A549 (cell line): ENCODE measurements around the gene NINL. TPM values are rescaled to one million over a fixed set of nuclear protein-coding genes. Genes with fewer than 3 reads are reported as not detected.

Experiments
- ATAC-seq, 2 experiments: fragments of 200-7000 bp in 1 of 2; fragments of >200 bp in 1 of 2; cut with Nextera tagmentation in 1 of 2; cut with Tn5 transposase in 1 of 2; 3 replicates each; pipeline versions ENCODE4 v1.8.0 to v1.9.1; 2018 to 2020; ENCODE audit warnings: mild to moderate bottlenecking in 1 of 2, moderate library complexity in 1 of 2
- CTCF ChIA-PET: fragments of 300-600 bp; sonication (Branson Sonifier 250); formaldehyde crosslinking; extraction: SDS; loops from one replicate; lab custom pipeline; 2021; ENCODE audit warnings: antibody characterized with exemption, inconsistent platforms; lab: Yijun Ruan, JAX
- POLR2A ChIA-PET: fragments of 350-600 bp; formaldehyde crosslinking; extraction: SDS; loops from one replicate; lab custom pipeline; 2021; ENCODE audit warnings: antibody characterized with exemption, inconsistent platforms; lab: Yijun Ruan, JAX
- DNase-seq, 2 experiments: peaks; one replicate each; pipeline versions ENCODE4 v3.0.0 to v3.0.0-alpha.2; 2011 to 2016; ENCODE audit warnings: low read depth in 1 of 2, low spot score in 1 of 2
- FAIRE-seq: peaks from 2 replicates; lab custom pipeline; 2011; peaks lifted over from hg19 to GRCh38; lab: Jason Lieb, UNC
- H3K27ac ChIP-seq, 2 experiments: fragments of >200 bp; sonication (Bioruptor Twin); formaldehyde crosslinking; 3 replicates each; pipeline ENCODE4 v1.5.1; 2016 to 2017
- H3K4me1 ChIP-seq: fragments of >200 bp; sonication (Bioruptor Twin); formaldehyde crosslinking; 3 replicates; pipeline ENCODE4 v1.6.1; 2016
- H3K4me2 ChIP-seq: fragments of >200 bp; sonication (Bioruptor Twin); formaldehyde crosslinking; 3 replicates; pipeline ENCODE4 v1.6.1; 2016
- H3K4me3 ChIP-seq: fragments of >200 bp; sonication (Bioruptor Twin); formaldehyde crosslinking; 3 replicates; pipeline ENCODE4 v1.5.1; 2016
- H3K9me3 ChIP-seq: fragments of >200 bp; sonication (Bioruptor Twin); formaldehyde crosslinking; 3 replicates; pipeline ENCODE4 v1.6.1; 2016
- BHLHE40 ChIP-seq: IDR thresholded peaks from 2 replicates; pipeline ENCODE4 v1.6.1; 2012; ENCODE audit warnings: low read depth, low read length, inconsistent platforms
- CBX2 ChIP-seq: fragments of 200-600 bp; sonication (generic); IDR thresholded peaks from 2 replicates; pipeline ENCODE4 v1.6.1; 2016; ENCODE audit warnings: low read depth, mild to moderate bottlenecking, borderline replicate concordance
- CBX8 ChIP-seq: fragments of 200-600 bp; sonication (generic); IDR thresholded peaks from 2 replicates; pipeline ENCODE4 v1.6.1; 2016
- CEBPB ChIP-seq, 2 experiments: fragments of >200 bp in 1 of 2; sonication (Bioruptor Twin) in 1 of 2; formaldehyde crosslinking in 1 of 2; IDR thresholded peaks; 2 replicates each; pipeline ENCODE4 v1.6.1; 2012 to 2016
- CHD2 ChIP-seq: fragments of 150-350 bp; IDR thresholded peaks from 2 replicates; pipeline ENCODE4 v1.6.1; 2014; ENCODE audit warnings: low read length; ENCODE audit not compliant: partially characterized antibody
- CTCF ChIP-seq: fragments of >200 bp; sonication (Bioruptor Twin); formaldehyde crosslinking; IDR thresholded peaks from 3 replicates; pipeline ENCODE4 v1.5.1; 2016
- E2F6 ChIP-seq: IDR thresholded peaks from 2 replicates; pipeline ENCODE4 v1.6.1; 2012; ENCODE audit warnings: low read depth, borderline replicate concordance
- EHMT2 ChIP-seq: fragments of 200-600 bp; sonication (generic); IDR thresholded peaks from 2 replicates; pipeline ENCODE4 v1.6.1; 2016; ENCODE audit warnings: antibody characterized with exemption, low read depth, mild to moderate bottlenecking, moderate library complexity
- ELK1 ChIP-seq: fragments of 150-350 bp; IDR thresholded peaks from 2 replicates; pipeline ENCODE4 v1.6.1; 2014; ENCODE audit warnings: low read depth, mild to moderate bottlenecking, low read length
- ESRRA ChIP-seq: fragments of 150-350 bp; IDR thresholded peaks from 2 replicates; pipeline ENCODE4 v1.6.1; 2014; ENCODE audit warnings: mild to moderate bottlenecking, low read length, borderline replicate concordance
- FOXS1 ChIP-seq: fragments of 250-450 bp; sonication (Bioruptor Pico); IDR thresholded peaks from 2 replicates; pipeline ENCODE4 v1.5.0; 2020; ENCODE audit warnings: mild to moderate bottlenecking, moderate library complexity
- HES2 ChIP-seq: fragments of >200 bp; sonication (Bioruptor Twin); formaldehyde crosslinking; IDR thresholded peaks from 2 replicates; pipeline ENCODE4 v1.6.1; 2016
- HEYL ChIP-seq: fragments of 250-450 bp; sonication (Bioruptor Pico); IDR thresholded peaks from 2 replicates; pipeline ENCODE4 v1.8.0; 2021; ENCODE audit warnings: mild to moderate bottlenecking, moderate library complexity
- HOXA7 ChIP-seq: fragments of 250-450 bp; sonication (Bioruptor Pico); IDR thresholded peaks from 2 replicates; pipeline ENCODE4 v1.5.0; 2020; ENCODE audit warnings: mild to moderate bottlenecking, moderate library complexity
- HOXB5 ChIP-seq: fragments of 250-450 bp; sonication (Bioruptor Pico); IDR thresholded peaks from 2 replicates; pipeline ENCODE4 v1.5.0; 2020; ENCODE audit warnings: mild to moderate bottlenecking, moderate library complexity
- JUNB ChIP-seq: fragments of >200 bp; sonication (Bioruptor Twin); formaldehyde crosslinking; IDR thresholded peaks from 2 replicates; pipeline ENCODE4 v1.6.1; 2016
- KDM1A ChIP-seq: fragments of 200-600 bp; sonication (generic); IDR thresholded peaks from 2 replicates; pipeline ENCODE4 v1.6.1; 2016; ENCODE audit warnings: low read depth, mild to moderate bottlenecking
- MAX ChIP-seq: IDR thresholded peaks from 2 replicates; pipeline ENCODE4 v1.6.1; 2012
- NPAS2 ChIP-seq: fragments of 250-450 bp; sonication (Bioruptor Pico); IDR thresholded peaks from 2 replicates; pipeline ENCODE4 v1.8.0; 2022; ENCODE audit warnings: mild to moderate bottlenecking, moderate library complexity, borderline replicate concordance
- PBX3 ChIP-seq: IDR thresholded peaks from 2 replicates; pipeline ENCODE4 v1.6.1; 2012
- PHF8 ChIP-seq: fragments of 200-600 bp; sonication (generic); IDR thresholded peaks from 2 replicates; pipeline ENCODE4 v1.6.1; 2016; ENCODE audit warnings: low read depth, mild to moderate bottlenecking, antibody characterized with exemption, moderate library complexity, borderline replicate concordance
- REST ChIP-seq: fragments of 200-600 bp; sonication (generic); IDR thresholded peaks from 2 replicates; pipeline ENCODE4 v1.6.1; 2016; ENCODE audit warnings: antibody characterized with exemption, mild to moderate bottlenecking, moderate library complexity
- SMC3 ChIP-seq: fragments of >200 bp; sonication (Bioruptor Twin); formaldehyde crosslinking; IDR thresholded peaks from 3 replicates; pipeline ENCODE4 v1.6.1; 2018; ENCODE audit warnings: inconsistent platforms
- USF2 ChIP-seq: fragments of 450-650 bp; IDR thresholded peaks from 2 replicates; pipeline ENCODE4 v1.6.1; 2014; ENCODE audit warnings: antibody characterized with exemption
- ZSCAN20 ChIP-seq: fragments of 250-450 bp; sonication (Bioruptor Pico); IDR thresholded peaks from 2 replicates; pipeline ENCODE4 v1.8.0; 2022; ENCODE audit warnings: mild to moderate bottlenecking, moderate library complexity
- WGBS: methylation state at CpG from one replicate; pipeline ENCODE4 v1.1.6; 2017; ENCODE audit errors: missing lambda C conversion rate; 5-methylcytosine and 5-hydroxymethylcytosine counted together
- polyA plus RNA-seq, 4 experiments: library from polyadenylated mRNA; depleted of rRNA in 3 of 4; stranded (reverse); fragments of >200 nt; fragmentation: RNase III in 1 of 4; extraction: RNeasy Plus Mini Kit Qiagen cat#74134 plus additional on column Dnase treatment in 1 of 4; gene quantifications; 2 replicates in 3 of 4; 3 replicates in 1 of 4; pipeline ENCODE4 v1.2.3, GENCODE V29; 2011 to 2017

NINL gene
- polyA plus RNA-seq, 2 of the 4 experiments (the other 2 are of a cell fraction): 20.2 to 22.4 TPM

GRCh38 chr20:25549172-25549773, 36.1 kb downstream of the NINL start:
- CTCF ChIA-PET: interaction anchor here (0.9 to 1.7 kb wide), 2 partner anchors 9 to 27 kb away, joined by 3 to 4 read pairs; no protein-coding TSS in a partner anchor
- no peak for TF ChIP-seq PHF8
- no peak for TF ChIP-seq ZSCAN20 (CRISPR knock-in tag)
- TF ChIP-seq HEYL (CRISPR knock-in tag): no peak
- no peak for TF ChIP-seq USF2
- TF ChIP-seq SMC3: no peak
- no peak for TF ChIP-seq BHLHE40
- TF ChIP-seq ESRRA: no peak
- no peak for TF ChIP-seq CBX8
- no peak for TF ChIP-seq HES2
- no peak for TF ChIP-seq NPAS2 (CRISPR knock-in tag)
- no peak for TF ChIP-seq JUNB
- no peak for TF ChIP-seq CTCF
- no peak for TF ChIP-seq HOXA7
- no peak for TF ChIP-seq CEBPB (IDR thresholded peaks at IDR 0.05)
- no peak for TF ChIP-seq CBX2
- TF ChIP-seq ELK1: no peak
- TF ChIP-seq PBX3: no peak
- Histone ChIP-seq H3K27ac (peak overlapping the region; percentile 43 to 84), H3K4me2 (peak overlapping the region; percentile 41), H3K9me3 (no peaks in the 10 kb centered on the region), H3K4me1 (peaks cover 84% of the 10 kb centered on the region), H3K4me3 (no peak overlapping the region)
- POLR2A ChIA-PET: interaction anchor here (0.6 kb wide), 1 partner anchor 23 kb away, joined by 3 read pairs; no protein-coding TSS in a partner anchor
- DNase-seq: no peak
- ATAC-seq: no peak; a peak in 1 of 6 replicates
- FAIRE-seq: peak; percentile 13
- 70% methylated on average over 14 of the region's 15 CpGs for WGBS

- ChIA-PET POLR2A (interaction anchor here (0.9 kb wide), 1 partner anchor 29 kb away, joined by 3 read pairs; no protein-coding TSS in a partner anchor), CTCF (interaction anchor here (0.6 to 1.7 kb wide), 5 partner anchors 8 to 196 kb away, joined by 3 to 4 read pairs (median 4); no protein-coding TSS in a partner anchor)
- Histone ChIP-seq H3K27ac (peak overlapping the region; percentile 43 to 84), H3K9me3 (no peaks in the 10 kb centered on the region), H3K4me3 (no peak overlapping the region), H3K4me2 (peak overlapping the region; percentile 41; the same call in 2 of the 3 replicates), H3K4me1 (peaks cover 84% of the 10 kb centered on the region)
- peak in 1 of 2 experiments; percentile 35 for DNase-seq
- 78% methylated on average over 10 of the region's 14 CpGs for WGBS
- FAIRE-seq: no peak
- ATAC-seq: peak in 1 of 2 experiments; percentile 11; a peak in 1 of 6 replicates
- TF ChIP-seq HOXB5 (CRISPR knock-in tag) (no peak), EHMT2 (no peak), E2F6 (no peak), ELK1 (no peak), BHLHE40 (no peak), CBX8 (no peak), MAX (no peak), REST (no peak), CHD2 (no peak), KDM1A (no peak), FOXS1 (CRISPR knock-in tag) (no peak)
These were observed 36.7 kb downstream of the NINL start for GRCh38 chr20:25548613-25549086.
